PC-9 (cell line): Measurements from ENCODE around the gene LMO7. TPM values are rescaled to one million over a fixed set of nuclear protein-coding genes. Genes with fewer than 3 reads are reported as not detected.

Experiments used
- BruUV-seq: library from RNA; stranded (reverse); fragments of 400-500 nt; replicated peaks from 2 replicates; lab custom pipeline; 2021; lab: Mats Ljungman, UMichigan
- CTCF ChIA-PET: fragments of 300-600 bp; sonication (Branson Sonifier 250); formaldehyde crosslinking; loops from one replicate; lab custom pipeline; 2022; ENCODE audit warnings: antibody characterized with exemption; lab: Charles Lee
- POLR2A ChIA-PET: fragments of 300-600 bp; sonication (Branson Sonifier 250); formaldehyde crosslinking; loops from one replicate; lab custom pipeline; 2022; ENCODE audit warnings: antibody characterized with exemption; ENCODE audit not compliant: unreplicated experiment; lab: Charles Lee
- DNase-seq, 2 experiments: peaks; one replicate each; pipeline versions ENCODE4 v3.0.0 to v3.0.0-alpha.2; 2015 to 2022; ENCODE audit warnings: mixed read lengths in 1 of 2
- H2AFZ ChIP-seq: fragments of 200-600 bp; sonication (generic); 2 replicates; pipeline ENCODE4 v1.8.1; 2017; ENCODE audit warnings: antibody characterized with exemption
- H3F3A ChIP-seq: fragments of 200-600 bp; sonication (generic); 2 replicates; pipeline ENCODE4 v1.8.1; 2017; ENCODE audit warnings: antibody characterized with exemption, mild to moderate bottlenecking, low read depth; ENCODE audit not compliant: insufficient read depth
- H3K27ac ChIP-seq: fragments of 200-600 bp; sonication (generic); 2 replicates; pipeline ENCODE4 v1.6.1; 2016; ENCODE audit warnings: mixed run types
- H3K27me3 ChIP-seq: fragments of 200-600 bp; sonication (generic); 2 replicates; pipeline ENCODE4 v1.6.1; 2016; ENCODE audit warnings: low read depth, mixed run types; ENCODE audit not compliant: insufficient read depth
- H3K36me3 ChIP-seq: fragments of 200-600 bp; sonication (generic); 2 replicates; pipeline ENCODE4 v1.6.1; 2016; ENCODE audit warnings: low read depth, mixed run types
- H3K4me1 ChIP-seq: fragments of 200-600 bp; sonication (generic); replicated peaks from 2 replicates; pipeline ENCODE4 v1.6.1; 2016; ENCODE audit warnings: mixed run types; ENCODE audit not compliant: insufficient read depth
- H3K4me2 ChIP-seq: fragments of 200-600 bp; sonication (generic); 2 replicates; pipeline ENCODE4 v1.6.1; 2017; ENCODE audit warnings: mixed run types
- H3K4me3 ChIP-seq: fragments of 200-600 bp; sonication (generic); 2 replicates; pipeline ENCODE4 v1.6.1; 2016; ENCODE audit warnings: mixed run types
- H3K79me2 ChIP-seq: fragments of 200-600 bp; sonication (generic); 2 replicates; pipeline ENCODE4 v1.6.1; 2017; ENCODE audit warnings: low read depth, mixed run types
- H3K9me2 ChIP-seq: fragments of 200-600 bp; sonication (generic); 2 replicates; pipeline ENCODE4 v1.8.1; 2017; ENCODE audit warnings: mild to moderate bottlenecking; ENCODE audit not compliant: insufficient read depth
- H3K9me3 ChIP-seq: fragments of 200-600 bp; sonication (generic); 2 replicates; pipeline ENCODE4 v1.8.1; 2016; ENCODE audit warnings: low read depth; ENCODE audit not compliant: insufficient read depth
- H4K20me1 ChIP-seq: fragments of 200-600 bp; sonication (generic); 2 replicates; pipeline ENCODE4 v1.8.1; 2017; ENCODE audit not compliant: insufficient read depth
- EZH2 ChIP-seq: fragments of 200-600 bp; sonication (generic); IDR thresholded peaks from 2 replicates; pipeline ENCODE4 v1.8.0; 2017; ENCODE audit warnings: antibody characterized with exemption, low read depth
- intact Hi-C: fragments of 100-400 bp; cut with micrococcal nuclease; formaldehyde crosslinking; loops from one replicate; pipeline ENCODE4 v1.10.0; 2022; ENCODE audit not compliant: unreplicated experiment
- total RNA-seq: library from RNA; stranded (reverse); gene quantifications from 2 replicates; pipeline ENCODE4 v1.2.3, GENCODE V29; 2021
- TF ChIP-seq, protein P1 (sequence below): fragments of 200-600 bp; sonication (generic); conservative IDR thresholded peaks from 2 replicates; pipeline ENCODE4 v1.6.1; 2017; ENCODE audit warnings: mixed run types, antibody characterized with exemption, mild to moderate bottlenecking, moderate library complexity

The LMO7 gene
- total RNA-seq, 1 experiment from 2014 or later, result 93.0 TPM

DNA sequence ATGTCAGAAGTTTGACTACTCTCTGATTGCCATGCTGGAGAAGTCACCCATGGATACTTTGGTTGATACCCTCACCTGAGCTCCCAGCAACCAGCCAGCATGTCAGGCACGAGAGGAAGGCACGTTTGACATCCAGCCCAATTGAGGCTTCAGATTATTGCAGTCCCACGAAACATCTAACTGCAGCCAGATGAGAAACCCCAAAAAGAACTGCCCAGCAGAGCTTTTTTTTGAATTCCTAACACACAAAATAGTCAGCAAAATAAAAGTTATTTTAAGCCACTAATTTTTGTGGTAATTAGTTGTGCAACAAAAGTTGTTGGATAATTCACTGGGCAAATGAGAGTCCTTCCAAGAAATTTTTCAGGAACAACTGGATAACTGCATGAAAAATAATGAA is 259.0 kb downstream of the LMO7 start:
- ChIA-PET CTCF (no interaction called here), POLR2A (interaction anchor here (0.8 kb wide), 1 partner anchor 232 kb away, joined by 9 read pairs; no protein-coding TSS in a partner anchor)
- no peaks in the 10 kb centered on the region for H3K79me2 ChIP-seq
- H4K20me1 ChIP-seq, result no peaks in the 10 kb centered on the region
- H3F3A ChIP-seq, result no peaks in the 10 kb centered on the region
- no peak overlapping the region for H3K4me2 ChIP-seq
- no peaks in the 10 kb centered on the region for H3K36me3 ChIP-seq
- H3K4me1 ChIP-seq, result no peaks in the 10 kb centered on the region
- H3K27ac ChIP-seq, result no peak overlapping the region
- intact Hi-C loops, result no loop called here
- no peak for TF ChIP-seq EZH2
- TF ChIP-seq, protein P1, sequence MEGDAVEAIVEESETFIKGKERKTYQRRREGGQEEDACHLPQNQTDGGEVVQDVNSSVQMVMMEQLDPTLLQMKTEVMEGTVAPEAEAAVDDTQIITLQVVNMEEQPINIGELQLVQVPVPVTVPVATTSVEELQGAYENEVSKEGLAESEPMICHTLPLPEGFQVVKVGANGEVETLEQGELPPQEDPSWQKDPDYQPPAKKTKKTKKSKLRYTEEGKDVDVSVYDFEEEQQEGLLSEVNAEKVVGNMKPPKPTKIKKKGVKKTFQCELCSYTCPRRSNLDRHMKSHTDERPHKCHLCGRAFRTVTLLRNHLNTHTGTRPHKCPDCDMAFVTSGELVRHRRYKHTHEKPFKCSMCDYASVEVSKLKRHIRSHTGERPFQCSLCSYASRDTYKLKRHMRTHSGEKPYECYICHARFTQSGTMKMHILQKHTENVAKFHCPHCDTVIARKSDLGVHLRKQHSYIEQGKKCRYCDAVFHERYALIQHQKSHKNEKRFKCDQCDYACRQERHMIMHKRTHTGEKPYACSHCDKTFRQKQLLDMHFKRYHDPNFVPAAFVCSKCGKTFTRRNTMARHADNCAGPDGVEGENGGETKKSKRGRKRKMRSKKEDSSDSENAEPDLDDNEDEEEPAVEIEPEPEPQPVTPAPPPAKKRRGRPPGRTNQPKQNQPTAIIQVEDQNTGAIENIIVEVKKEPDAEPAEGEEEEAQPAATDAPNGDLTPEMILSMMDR, result no peak
- no peak overlapping the region for H3K4me3 ChIP-seq
- H3K9me3 ChIP-seq, result no peaks in the 10 kb centered on the region
- BruUV-seq, result no TSS peak
- H3K9me2 ChIP-seq, result no peaks in the 10 kb centered on the region
- no peak for DNase-seq
- H3K27me3 ChIP-seq, result no peaks in the 10 kb centered on the region
- H2AFZ ChIP-seq, result no peak overlapping the region

DNA sequence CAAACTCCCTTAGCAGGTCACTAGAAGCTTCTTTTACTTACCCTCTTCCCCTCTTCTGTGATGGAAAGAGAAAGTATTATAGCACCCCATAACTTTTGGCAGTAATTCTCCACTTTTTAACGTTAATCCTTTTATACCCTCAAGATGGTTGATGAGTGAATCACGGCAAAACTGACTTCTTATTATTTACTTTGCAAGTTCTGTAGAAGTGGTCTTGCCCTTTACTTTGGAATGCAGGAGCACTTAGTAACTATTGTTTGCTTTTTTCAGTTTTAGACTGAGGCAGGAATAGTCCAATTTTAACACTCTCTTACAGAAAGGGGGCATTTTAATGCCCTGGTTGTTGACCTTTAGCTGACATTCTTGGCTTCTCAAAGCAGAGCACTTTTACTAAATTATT is 260.1 kb downstream of the LMO7 start:
- CTCF ChIA-PET, result no interaction called here
- H3K79me2 ChIP-seq, result no peaks in the 10 kb centered on the region
- H2AFZ ChIP-seq, result peak overlapping the region; percentile 59; the same call in 1 of the 2 replicates
- H3K36me3 ChIP-seq, result no peaks in the 10 kb centered on the region
- POLR2A ChIA-PET, result interaction anchor here (0.8 kb wide), 1 partner anchor 231 kb away, joined by 9 read pairs; no protein-coding TSS in a partner anchor
- intact Hi-C loops, result no loop called here
- H3K4me1 ChIP-seq, result no peaks in the 10 kb centered on the region
- no peaks in the 10 kb centered on the region for H3F3A ChIP-seq
- no TSS peak for BruUV-seq
- TF ChIP-seq, protein P1, result no peak
- no peak for DNase-seq
- H4K20me1 ChIP-seq, result no peaks in the 10 kb centered on the region
- no peaks in the 10 kb centered on the region for H3K27me3 ChIP-seq
- no peaks in the 10 kb centered on the region for H3K9me3 ChIP-seq
- H3K9me2 ChIP-seq, result no peaks in the 10 kb centered on the region
- H3K27ac ChIP-seq, result no peak overlapping the region
- H3K4me2 ChIP-seq, result no peak overlapping the region
- no peak overlapping the region for H3K4me3 ChIP-seq

DNA sequence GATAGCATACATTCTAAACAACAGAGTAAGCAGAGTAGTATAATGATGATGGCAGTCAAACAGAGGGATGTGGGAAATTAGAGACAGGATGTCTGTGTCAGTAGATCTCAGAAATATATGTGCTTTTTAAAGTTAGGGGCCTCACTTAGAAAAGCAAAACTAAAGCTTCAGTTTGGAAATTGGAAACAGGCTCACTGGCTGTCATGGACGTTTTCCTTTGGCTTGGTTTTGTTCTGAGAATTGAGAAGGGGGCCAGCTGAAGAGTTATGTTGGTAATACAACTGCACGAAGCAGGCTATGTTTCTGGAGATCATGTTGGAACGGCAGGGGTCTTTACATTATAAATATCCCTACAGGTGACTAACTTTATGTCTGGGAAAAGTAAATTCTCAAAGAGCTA is 261.3 kb downstream of the LMO7 start:
- Histone ChIP-seq H3K79me2 (no peaks in the 10 kb centered on the region), H3K9me3 (no peaks in the 10 kb centered on the region), H3K27ac (no peak overlapping the region), H3K4me3 (no peak overlapping the region), H3K4me2 (no peak overlapping the region), H3K27me3 (no peaks in the 10 kb centered on the region), H3F3A (no peaks in the 10 kb centered on the region), H3K36me3 (no peaks in the 10 kb centered on the region), H3K9me2 (no peaks in the 10 kb centered on the region), H2AFZ (no peak overlapping the region), H4K20me1 (no peaks in the 10 kb centered on the region), H3K4me1 (no peaks in the 10 kb centered on the region)
- no peak for TF ChIP-seq EZH2
- TF ChIP-seq, protein P1, result no peak
- ChIA-PET POLR2A (no interaction called here), CTCF (interaction anchor here (0.6 kb wide), 1 partner anchor 1587 kb away, joined by 4 read pairs; no protein-coding TSS in a partner anchor)
- intact Hi-C loops, result no loop called here
- no peak for DNase-seq
- no TSS peak for BruUV-seq
